Suprapubic skin (tissue), 4 donors: ENCODE data around the gene EPHA5. TPM values are rescaled to one million over a fixed set of nuclear protein-coding genes. Genes with fewer than 3 reads are reported as not detected.

ENCODE experiments used
- DNase-seq, 2 donors: peaks; one replicate each; pipeline ENCODE4 v3.0.0-alpha.2; 2019; ENCODE audit warnings: low spot score in 2 of 2
- H3K27ac ChIP-seq: fragments of 200-600 bp; sonication (generic); one replicate; pipeline ENCODE4 v1.5.1; 2019
- H3K27me3 ChIP-seq: fragments of 200-600 bp; sonication (generic); one replicate; pipeline ENCODE4 v1.5.1; 2019
- H3K36me3 ChIP-seq: fragments of 200-600 bp; sonication (generic); one replicate; pipeline ENCODE4 v1.5.1; 2019
- H3K4me1 ChIP-seq: fragments of 200-600 bp; sonication (generic); one replicate; pipeline ENCODE4 v1.5.1; 2019
- H3K4me3 ChIP-seq: fragments of 200-600 bp; sonication (generic); one replicate; pipeline ENCODE4 v1.5.1; 2019; ENCODE audit warnings: mild to moderate bottlenecking
- H3K9me3 ChIP-seq: fragments of 200-600 bp; sonication (generic); one replicate; pipeline ENCODE4 v1.5.1; 2019
- CTCF ChIP-seq, 2 donors: fragments of 200-600 bp in 1 of 2; fragments of 450-650 bp in 1 of 2; sonication (generic) in 1 of 2; IDR thresholded peaks; one replicate each; pipeline ENCODE4 v1.5.1; 2016 to 2019; ENCODE audit warnings: antibody characterized with exemption in 2 of 2, mild to moderate bottlenecking in 1 of 2, moderate library complexity in 1 of 2
- EP300 ChIP-seq: sonication (generic); formaldehyde crosslinking; IDR thresholded peaks from one replicate; pipeline ENCODE4 v1.6.1; 2017; ENCODE audit warnings: antibody characterized with exemption
- POLR2A ChIP-seq, 2 donors: fragments of 450-650 bp; IDR thresholded peaks; one replicate each; pipeline ENCODE4 v1.6.1; 2017; ENCODE audit warnings: antibody characterized with exemption in 2 of 2, mild to moderate bottlenecking in 2 of 2, moderate library complexity in 2 of 2
- POLR2AphosphoS5 ChIP-seq, 3 donors: sonication (generic); formaldehyde crosslinking; IDR thresholded peaks; one replicate each; pipeline ENCODE4 v1.6.1; 2017; ENCODE audit warnings: antibody characterized with exemption in 3 of 3
- WGBS: methylation state at CpG from one replicate; pipeline ENCODE4 v1.1.5; 2018; 5-methylcytosine and 5-hydroxymethylcytosine counted together
- total RNA-seq, 4 donors: library from RNA; depleted of rRNA; stranded (reverse); fragments of >200 nt; gene quantifications; one replicate each; pipeline ENCODE4 v1.1.0, GENCODE V29; 2016

The EPHA5 gene
- total RNA-seq, 4 donors from 2014 or later, result 0.15 to 0.55 (median 0.37) TPM

GRCh38 chr4:65393078-65393477 lies 277.2 kb downstream of the EPHA5 start:
- no peaks in the 10 kb centered on the region for H3K36me3 ChIP-seq
- no peaks in the 10 kb centered on the region for H3K27me3 ChIP-seq
- no peak for DNase-seq
- TF ChIP-seq EP300 (no peak), POLR2A (IDR thresholded peaks at IDR 0.05) (no peak), POLR2AphosphoS5 (IDR thresholded peaks at IDR 0.05) (no peak), CTCF (IDR thresholded peaks at IDR 0.05) (no peak)
- H3K27ac ChIP-seq, result no peak overlapping the region
- no peaks in the 10 kb centered on the region for H3K9me3 ChIP-seq
- no peaks in the 10 kb centered on the region for H3K4me1 ChIP-seq
- no peak overlapping the region for H3K4me3 ChIP-seq
- WGBS, result 68% methylated on average over 1 of the region's 1 CpG

GRCh38 chr4:65392488-65392887 lies 277.8 kb downstream of the EPHA5 start:
- no peaks in the 10 kb centered on the region for H3K27me3 ChIP-seq
- H3K4me1 ChIP-seq, result no peaks in the 10 kb centered on the region

GRCh38 chr4:65391814-65392213 lies 278.5 kb downstream of the EPHA5 start:
- H3K27me3 ChIP-seq, result no peaks in the 10 kb centered on the region
- no peak overlapping the region for H3K27ac ChIP-seq
- no peak overlapping the region for H3K4me3 ChIP-seq
- no peak for DNase-seq
- H3K4me1 ChIP-seq, result no peaks in the 10 kb centered on the region
- no peaks in the 10 kb centered on the region for H3K9me3 ChIP-seq
- TF ChIP-seq POLR2AphosphoS5 (IDR thresholded peaks at IDR 0.05) (no peak), CTCF (IDR thresholded peaks at IDR 0.05) (no peak), POLR2A (IDR thresholded peaks at IDR 0.05) (no peak), EP300 (no peak)
- 45% methylated on average over 2 of the region's 2 CpGs for WGBS
- H3K36me3 ChIP-seq, result no peaks in the 10 kb centered on the region

More at GRCh38 chr4:65392488-65392887, 277.8 kb downstream of the EPHA5 start:
- TF ChIP-seq POLR2A (IDR thresholded peaks at IDR 0.05), result no peak
- TF ChIP-seq POLR2AphosphoS5 (IDR thresholded peaks at IDR 0.05), result no peak
- no peak for TF ChIP-seq CTCF (IDR thresholded peaks at IDR 0.05)
- TF ChIP-seq EP300, result no peak
- WGBS, result 20% methylated on average over 2 of the region's 2 CpGs
- H3K36me3 ChIP-seq, result no peaks in the 10 kb centered on the region
- H3K4me3 ChIP-seq, result no peak overlapping the region
- H3K9me3 ChIP-seq, result no peaks in the 10 kb centered on the region
- no peak overlapping the region for H3K27ac ChIP-seq
- DNase-seq, result no peak

- WGBS, result 80% methylated on average over 1 of the region's 1 CpG
- no peak for TF ChIP-seq POLR2AphosphoS5 (IDR thresholded peaks at IDR 0.05)
Observed at GRCh38 chr4:65391382-65391781, 278.9 kb downstream of the EPHA5 start.

GRCh38 chr4:65386927-65387326 lies 283.4 kb downstream of the EPHA5 start:
- Histone ChIP-seq H3K27ac (no peak overlapping the region), H3K36me3 (no peaks in the 10 kb centered on the region), H3K4me1 (no peaks in the 10 kb centered on the region), H3K4me3 (no peak overlapping the region), H3K9me3 (no peaks in the 10 kb centered on the region), H3K27me3 (no peaks in the 10 kb centered on the region)
- no peak for DNase-seq
- WGBS, result 86% methylated on average over 5 of the region's 5 CpGs
- TF ChIP-seq POLR2AphosphoS5 (IDR thresholded peaks at IDR 0.05), result no peak
- no peak for TF ChIP-seq POLR2A (IDR thresholded peaks at IDR 0.05)
- no peak for TF ChIP-seq EP300
- no peak for TF ChIP-seq CTCF (IDR thresholded peaks at IDR 0.05)

More at GRCh38 chr4:65391382-65391781, 278.9 kb downstream of the EPHA5 start:
- H3K36me3 ChIP-seq, result no peaks in the 10 kb centered on the region
- H3K27ac ChIP-seq, result no peak overlapping the region
- no peak for DNase-seq
- H3K27me3 ChIP-seq, result no peaks in the 10 kb centered on the region
- H3K4me1 ChIP-seq, result no peaks in the 10 kb centered on the region
- H3K9me3 ChIP-seq, result no peaks in the 10 kb centered on the region
- no peak overlapping the region for H3K4me3 ChIP-seq
